Lower leg skin (tissue), 4 donors: ENCODE measurements around the gene GNB1L. TPM values are rescaled to one million over a fixed set of nuclear protein-coding genes. Genes with fewer than 3 reads are reported as not detected.

Experiments used
- DNase-seq, 2 donors: peaks; one replicate each; pipeline ENCODE4 v3.0.0-alpha.2; 2019; ENCODE audit warnings: low spot score in 2 of 2
- H3K4me3 ChIP-seq: fragments of 200-600 bp; sonication (generic); 2 replicates; pipeline ENCODE4 v1.5.1; 2017; ENCODE audit warnings: mild to moderate bottlenecking, low read depth; ENCODE audit not compliant: poor library complexity, severe bottlenecking
- CTCF ChIP-seq, 3 donors: fragments of 450-650 bp; IDR thresholded peaks; one replicate each; pipeline ENCODE4 v1.5.1; 2016; ENCODE audit warnings: antibody characterized with exemption in 3 of 3, mild to moderate bottlenecking in 3 of 3, moderate library complexity in 2 of 3
- POLR2A ChIP-seq, 2 donors: fragments of 450-650 bp; IDR thresholded peaks; one replicate each; pipeline ENCODE4 v1.6.1; 2016 to 2017; ENCODE audit warnings: antibody characterized with exemption in 2 of 2, mild to moderate bottlenecking in 1 of 2, moderate library complexity in 1 of 2
- WGBS, 2 donors: methylation state at CpG; one replicate each; pipeline ENCODE4 v1.1.5; 2018; 5-methylcytosine and 5-hydroxymethylcytosine counted together
- intact Hi-C: fragments of 100-400 bp; cut with DNase I; formaldehyde crosslinking; loops from one replicate; pipeline ENCODE4 v1.15.0; 2023; ENCODE audit warnings: low total_unique reads
- total RNA-seq, 4 donors: library from RNA; depleted of rRNA; stranded (reverse); fragments of >200 nt; gene quantifications; one replicate each; pipeline ENCODE4 v1.1.0, GENCODE V29; 2016

Gene GNB1L
- total RNA-seq, 4 donors from 2014 or later: 10.0 to 16.2 (median 11.2) TPM

GRCh38 chr22:19733755-19734154 is 120.9 kb downstream of the GNB1L start:
- intact Hi-C loops: loop anchor here (5.0 kb wide), 1 partner anchor 184 kb away; no protein-coding TSS in a partner anchor
- WGBS, 2 donors: 75 to 79% methylated on average over 5 of the region's 5 CpGs

More at GRCh38 chr22:19733755-19734154, 120.9 kb downstream of the GNB1L start:
- TF ChIP-seq CTCF (IDR thresholded peaks at IDR 0.05) (no peak), POLR2A (IDR thresholded peaks at IDR 0.05) (no peak)
- no peak for DNase-seq
- no peak overlapping the region for H3K4me3 ChIP-seq

Other genes with a start within 250 kb of the GNB1L start
- gene SEPTIN5, start 140.4 kb downstream of the GNB1L start, total RNA-seq: 100 to 1,000 TPM; 102 to 193 (median 125) TPM
- 10 to 100 TPM; 39.8 to 65.1 (median 51.0) TPM for gene GP1BB, start 131.3 kb downstream of the GNB1L start, total RNA-seq
- gene TBX1, start 94.1 kb downstream of the GNB1L start, total RNA-seq: 10 to 100 TPM in 1 of 4 donors, 1 to 10 TPM in 3; 1.5 to 14.1 (median 4.9) TPM
- gene RTL10, start within 50 bp of the GNB1L start, total RNA-seq: 10 to 100 TPM; 24.5 to 28.0 (median 27.1) TPM
- gene COMT, start 86.9 kb upstream of the GNB1L start, total RNA-seq: 100 to 1,000 TPM; 224 to 306 (median 272) TPM
- 10 to 100 TPM; 10.9 to 16.8 (median 15.2) TPM for gene TXNRD2, start 86.9 kb upstream of the GNB1L start, total RNA-seq
- gene ARVCF, start 161.9 kb upstream of the GNB1L start, total RNA-seq: 10 to 100 TPM; 25.2 to 53.7 (median 38.1) TPM
- gene TANGO2, start 166.2 kb upstream of the GNB1L start, total RNA-seq: 10 to 100 TPM; 12.4 to 36.1 (median 19.8) TPM
- gene DGCR8, start 225.4 kb upstream of the GNB1L start, total RNA-seq: 10 to 100 TPM; 14.8 to 28.2 (median 21.8) TPM